ENCODE measurements around the gene KRTAP10-3.

The KRTAP10-3 gene

GRCh38 chr21:44544566-44544965 is 14.0 kb downstream of the KRTAP10-3 start:
- DNase-seq: no peak

GRCh38 chr21:44542716-44543115 is 15.9 kb downstream of the KRTAP10-3 start:
- no peak for DNase-seq

- no peak for DNase-seq
Measured at GRCh38 chr21:44540741-44541288, 17.8 kb downstream of the KRTAP10-3 start.

- DNase-seq: no peak
Measured at GRCh38 chr21:44539991-44540666, 18.5 kb downstream of the KRTAP10-3 start, which contains the start of gene KRTAP10-1. TSS of gene KRTAP10-1 (minus strand) at chr21:44540195. CDS start at chr21:44540150, 45 bp downstream.

- no peak for DNase-seq
Measured at GRCh38 chr21:44539046-44539445, 19.5 kb downstream of the KRTAP10-3 start.

- DNase-seq: no peak
Measured at GRCh38 chr21:44537930-44538911, 20.4 kb downstream of the KRTAP10-3 start.

- DNase-seq: no peak
Measured at GRCh38 chr21:44535963-44536362, 22.6 kb downstream of the KRTAP10-3 start.

GRCh38 chr21:44534688-44535087 is 23.9 kb downstream of the KRTAP10-3 start:
- DNase-seq: no peak

- no peak for DNase-seq
Measured at GRCh38 chr21:44533891-44534627, 24.5 kb downstream of the KRTAP10-3 start.

GRCh38 chr21:44533121-44533890 is 25.3 kb downstream of the KRTAP10-3 start:
- DNase-seq: no peak

GRCh38 chr21:44532712-44533111 is 25.9 kb downstream of the KRTAP10-3 start:
- no peak for DNase-seq

GRCh38 chr21:44531606-44532564 is 26.7 kb downstream of the KRTAP10-3 start:
- DNase-seq: no peak

- no peak for DNase-seq
Measured at GRCh38 chr21:44530903-44531605, 27.5 kb downstream of the KRTAP10-3 start.

GRCh38 chr21:44530221-44530902 is 28.2 kb downstream of the KRTAP10-3 start:
- no peak for DNase-seq

GRCh38 chr21:44529503-44530125 is 29.0 kb downstream of the KRTAP10-3 start:
- no peak for DNase-seq

- no peak for DNase-seq
Measured at GRCh38 chr21:44529011-44529421, 29.6 kb downstream of the KRTAP10-3 start.

- no peak for DNase-seq
Measured at GRCh38 chr21:44528634-44528995, 30.0 kb downstream of the KRTAP10-3 start.

- no peak for DNase-seq
Measured at GRCh38 chr21:44527983-44528633, 30.5 kb downstream of the KRTAP10-3 start.

Data from amniotic stem cell (primary cell).